ENCODE results near the gene IL13RA1.
"Not testable (repeated sequence)": the region's sequence is repeated elsewhere in the genome, so short reads cannot be mapped to it uniquely, and the experiment has no call there.

- TF ChIP-seq CTCF, POLR2AphosphoS5, POLR2A, EP300 (IDR thresholded peaks at IDR 0.05): not testable (repeated sequence)
These were observed 5.1 kb downstream of the IL13RA1 start for GRCh38 chrX:118732551-118732950.

All from stomach (tissue), 4 donors.